G401.6 (cell line): ENCODE measurements around the gene UQCC5.
A peak's percentile ranks its signal among the peaks of the same experiment; 100 is the strongest.

ENCODE experiments used
- FAIRE-seq: peaks from 2 replicates; lab custom pipeline; 2012; peaks lifted over from hg19 to GRCh38; lab: Jason Lieb, UNC

Gene UQCC5

DNA sequence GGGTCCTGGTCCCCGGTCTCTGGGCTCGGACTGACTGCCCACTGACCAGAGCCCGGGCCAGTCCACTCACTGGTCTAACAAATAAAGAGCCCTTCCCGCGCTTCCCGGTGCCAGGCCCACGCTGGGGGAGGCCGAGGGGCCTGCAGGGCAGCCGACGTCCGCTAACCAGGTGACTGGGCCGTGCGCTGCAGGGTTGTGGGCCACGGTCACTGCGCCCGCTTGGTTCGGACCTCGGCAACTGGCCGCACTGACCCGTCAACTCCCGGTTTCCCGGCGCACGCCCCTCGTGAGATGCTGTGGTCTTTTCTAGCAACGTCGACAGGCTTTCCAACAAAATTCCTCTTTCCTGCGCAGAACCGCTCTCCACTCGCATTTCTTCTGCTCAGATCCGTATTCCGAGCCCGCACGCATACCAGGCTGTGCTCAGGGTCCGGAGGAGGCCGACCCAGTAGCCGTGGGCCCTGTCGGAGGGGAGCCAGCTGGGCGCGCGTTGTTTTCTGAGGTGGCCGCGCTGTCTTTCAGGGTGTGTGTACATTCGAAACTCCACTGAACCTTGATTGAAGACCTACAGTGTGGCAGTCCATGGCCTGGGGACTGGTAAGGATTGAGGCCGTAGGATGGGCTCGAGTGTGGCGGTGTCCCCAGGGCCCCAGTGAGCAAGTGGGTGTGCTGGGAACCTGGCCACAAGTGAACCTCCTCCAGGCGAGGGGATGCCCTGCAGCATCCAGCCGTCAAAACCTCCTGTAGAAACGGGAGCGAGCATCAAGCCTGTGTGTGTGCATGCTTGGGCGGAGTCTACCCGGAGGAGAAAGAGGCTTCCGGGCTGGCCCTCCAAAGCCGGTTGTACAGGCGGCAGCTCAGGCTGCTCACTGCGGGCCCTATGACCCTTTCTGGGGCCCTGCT lies 1.9 kb upstream of the UQCC5 start:
- peak; percentile 92 for FAIRE-seq

DNA sequence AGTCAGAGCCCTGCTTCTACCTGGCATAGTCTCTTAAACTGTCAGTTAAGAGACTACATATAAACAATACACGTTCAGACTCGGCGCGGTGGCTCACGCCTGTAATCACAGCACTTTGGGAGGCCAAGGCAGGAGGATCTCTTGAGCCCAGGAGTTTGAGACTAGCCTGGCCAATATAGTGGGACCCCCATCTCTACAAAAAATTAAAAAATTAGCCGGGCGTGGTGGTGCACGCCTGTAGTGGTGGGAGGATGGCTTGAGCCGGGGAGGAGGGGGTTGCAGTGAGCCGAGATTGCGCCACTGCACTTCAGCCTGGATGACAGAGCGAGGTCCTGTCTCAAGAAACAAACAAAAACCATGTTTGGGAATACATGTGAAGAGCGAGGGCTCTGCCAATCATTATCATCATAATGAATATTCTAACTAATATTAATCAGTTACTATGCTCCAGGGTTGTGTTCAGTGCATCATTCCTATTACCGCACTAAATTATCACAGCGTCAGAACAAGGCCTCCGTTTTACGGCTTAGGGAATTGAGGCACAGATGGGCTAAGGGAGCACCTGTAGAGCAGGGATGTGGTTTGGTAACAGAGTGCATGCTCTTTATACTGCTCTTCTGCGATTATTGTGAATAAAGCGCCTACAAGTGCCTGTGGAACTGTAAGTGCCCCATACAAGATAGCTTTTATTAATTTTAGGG lies 844 bp upstream of the UQCC5 start:
- FAIRE-seq = no peak

- no peak for FAIRE-seq
Measured at GRCh38 chr3:52536112-52536368, 365 bp upstream of the UQCC5 start.

- no peak for FAIRE-seq
Measured at GRCh38 chr3:52537165-52537620, 788 bp downstream of the UQCC5 start.

DNA sequence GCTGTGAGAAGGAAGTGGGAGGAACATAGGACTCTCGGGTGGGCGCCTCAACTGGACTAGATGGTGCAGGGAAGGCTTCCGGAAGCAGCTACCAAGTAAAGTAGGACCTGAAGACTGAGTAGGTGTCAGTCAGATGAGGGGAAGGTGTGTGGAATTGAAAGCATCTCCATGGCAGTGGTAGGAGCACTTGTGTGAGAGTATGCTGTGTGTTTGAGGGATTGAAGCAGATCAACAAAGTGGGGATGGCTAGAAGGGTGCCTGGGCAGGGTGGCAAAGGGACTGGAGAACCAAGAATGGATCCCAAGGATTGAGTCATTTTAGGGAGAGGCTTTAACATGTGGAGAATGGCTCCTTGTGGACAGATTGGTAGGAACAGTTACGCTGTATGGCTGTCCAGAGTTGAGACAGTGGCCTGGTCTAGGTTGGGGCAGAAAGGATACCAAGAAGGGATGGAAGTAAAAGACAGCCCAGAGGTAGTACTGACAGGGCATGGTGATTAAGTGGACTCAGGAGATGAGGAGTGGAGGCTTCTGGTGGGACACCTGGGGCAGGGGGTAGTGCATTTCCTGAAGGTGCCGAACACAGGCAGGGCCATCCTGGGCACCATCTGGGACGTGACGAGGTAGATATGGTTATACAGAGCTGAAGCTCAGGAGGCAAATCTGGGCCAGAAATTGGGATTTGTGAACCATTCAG lies 1.5 kb downstream of the UQCC5 start:
- FAIRE-seq = no peak

DNA sequence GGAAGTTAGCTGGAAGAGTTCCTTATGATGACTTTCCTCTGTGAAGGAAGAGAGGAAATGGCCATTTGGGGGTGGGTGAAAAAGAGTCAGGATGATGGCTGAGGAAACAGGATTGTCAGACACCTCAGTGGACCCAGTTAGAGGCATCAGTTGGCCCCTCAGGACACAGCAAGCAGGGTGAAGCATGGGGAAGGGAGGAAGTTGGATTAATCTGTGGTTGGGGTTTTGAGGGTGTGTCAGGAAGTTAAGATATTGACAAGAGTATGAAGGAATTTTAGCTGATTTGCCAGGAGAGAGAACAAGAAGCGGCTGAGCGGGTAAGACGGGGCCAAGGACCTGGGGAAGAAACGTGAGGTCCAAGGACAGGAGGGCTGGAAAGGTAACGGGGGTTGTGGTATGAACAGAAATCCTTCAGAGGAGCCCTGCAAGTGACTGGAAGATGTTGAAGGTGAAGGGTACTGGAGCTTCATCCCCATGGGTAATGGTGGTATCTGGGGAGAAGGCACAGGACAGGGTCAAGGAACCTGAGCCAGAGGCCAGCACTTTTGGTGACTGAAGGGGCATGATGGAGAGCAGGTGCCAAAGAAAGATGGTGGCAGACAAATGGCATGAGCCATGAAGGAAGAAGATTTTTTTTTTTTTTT lies 2.7 kb downstream of the UQCC5 start:
- FAIRE-seq = no peak

- FAIRE-seq = no peak
Measured at GRCh38 chr3:52541050-52541449, 4.6 kb downstream of the UQCC5 start.

GRCh38 chr3:52544937-52545336 lies 8.5 kb downstream of the UQCC5 start:
- no peak for FAIRE-seq

- no peak for FAIRE-seq
Measured at GRCh38 chr3:52546111-52546901, 9.9 kb downstream of the UQCC5 start.

GRCh38 chr3:52547143-52547542 lies 10.7 kb downstream of the UQCC5 start:
- FAIRE-seq = no peak

DNA sequence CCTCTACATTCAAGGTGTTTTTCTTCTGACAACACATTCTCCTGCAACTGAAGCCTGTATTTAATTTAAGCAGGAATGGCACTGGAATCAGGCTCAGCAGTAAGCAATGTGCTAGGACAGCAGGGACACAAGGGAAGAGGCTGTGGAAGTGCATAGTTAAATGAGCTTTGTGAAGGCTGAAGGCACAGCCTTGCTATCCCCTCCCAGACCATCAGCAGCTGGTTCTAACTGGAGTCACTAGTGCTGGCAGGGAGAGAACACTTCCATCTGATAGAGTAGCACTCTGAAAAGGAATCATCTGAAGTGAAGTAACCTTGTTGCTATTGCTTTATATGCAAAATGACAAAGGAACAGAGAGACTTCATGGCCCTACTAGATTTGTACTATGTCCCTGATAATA lies 14.7 kb downstream of the UQCC5 start:
- no peak for FAIRE-seq

- FAIRE-seq = no peak
Measured at GRCh38 chr3:52552089-52552488, 15.7 kb downstream of the UQCC5 start.

- FAIRE-seq = no peak
Measured at GRCh38 chr3:52554026-52554755, 17.8 kb downstream of the UQCC5 start.

DNA sequence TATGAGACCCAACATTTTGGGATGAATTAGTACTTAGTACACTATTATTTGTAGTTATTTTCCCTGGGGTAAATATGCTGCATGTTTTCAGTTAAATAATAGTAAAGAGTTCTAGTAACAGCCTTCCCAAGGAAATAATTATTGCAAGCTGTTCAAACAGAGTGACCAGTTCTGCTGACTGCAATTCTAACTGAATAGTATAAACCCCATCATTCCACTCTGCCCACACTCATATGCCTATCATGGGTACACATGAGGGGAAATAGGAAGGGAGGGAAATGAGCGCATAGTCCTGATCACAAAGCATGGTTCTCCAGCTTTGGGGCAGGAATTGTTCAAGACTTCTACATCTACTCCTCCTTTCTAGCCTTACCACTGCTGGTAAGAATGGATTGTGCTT lies 18.7 kb downstream of the UQCC5 start:
- FAIRE-seq = no peak

- FAIRE-seq = peak; percentile 15
Measured at GRCh38 chr3:52557011-52557960, 20.9 kb downstream of the UQCC5 start.

DNA sequence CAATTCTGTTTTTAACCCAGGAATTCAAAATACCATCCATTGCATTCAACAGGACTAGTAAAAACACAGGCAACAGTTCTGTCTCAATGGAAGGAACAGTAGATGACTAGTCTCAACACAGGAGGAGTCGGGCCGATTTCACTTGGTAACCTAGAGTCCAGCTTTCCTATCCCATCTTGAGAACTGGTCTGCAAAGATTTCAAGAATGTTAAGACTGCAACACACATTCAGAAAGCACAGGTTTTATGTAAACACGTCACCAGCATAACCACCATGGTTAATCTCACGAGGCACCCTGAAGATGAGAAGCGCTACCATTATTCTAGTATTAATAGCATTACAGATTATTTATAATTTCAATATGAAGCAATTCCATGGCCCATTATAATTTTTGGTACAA lies 22.0 kb downstream of the UQCC5 start:
- FAIRE-seq = no peak

- FAIRE-seq = peak; percentile 47
Measured at GRCh38 chr3:52561028-52561747, 24.8 kb downstream of the UQCC5 start.

- peak; percentile 25 for FAIRE-seq
Measured at GRCh38 chr3:52563984-52564383, 27.6 kb downstream of the UQCC5 start.

DNA sequence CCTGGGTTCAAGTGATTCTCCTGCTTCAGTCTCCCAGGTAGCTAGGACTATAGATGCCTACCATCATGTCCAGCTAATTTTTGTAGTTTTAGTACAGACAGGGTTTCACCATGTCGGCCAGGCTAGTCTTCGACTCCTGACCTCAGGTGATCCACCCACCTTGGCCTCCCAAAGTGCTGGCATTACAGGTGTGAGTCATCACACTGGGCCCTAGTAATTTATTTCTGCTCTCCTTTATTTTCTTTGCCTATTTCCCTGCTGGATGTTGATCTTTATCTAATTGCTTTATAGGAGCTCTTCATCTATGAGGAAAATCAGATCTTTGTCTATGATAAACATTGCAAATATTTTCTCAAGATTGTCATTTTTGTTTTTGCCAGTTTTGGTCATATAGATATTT lies 31.7 kb downstream of the UQCC5 start:
- no peak for FAIRE-seq
